ENCODE data around the gene ZNF423. TPM values are rescaled to one million over a fixed set of nuclear protein-coding genes. Genes with fewer than 3 reads are reported as not detected.

The ZNF423 gene
- total and polyA plus RNA-seq, 2 of the 13 experiments (the other 11 are each of a cell fraction or from before 2014, with no cell fraction given) = 0.07 to 0.31 TPM

DNA sequence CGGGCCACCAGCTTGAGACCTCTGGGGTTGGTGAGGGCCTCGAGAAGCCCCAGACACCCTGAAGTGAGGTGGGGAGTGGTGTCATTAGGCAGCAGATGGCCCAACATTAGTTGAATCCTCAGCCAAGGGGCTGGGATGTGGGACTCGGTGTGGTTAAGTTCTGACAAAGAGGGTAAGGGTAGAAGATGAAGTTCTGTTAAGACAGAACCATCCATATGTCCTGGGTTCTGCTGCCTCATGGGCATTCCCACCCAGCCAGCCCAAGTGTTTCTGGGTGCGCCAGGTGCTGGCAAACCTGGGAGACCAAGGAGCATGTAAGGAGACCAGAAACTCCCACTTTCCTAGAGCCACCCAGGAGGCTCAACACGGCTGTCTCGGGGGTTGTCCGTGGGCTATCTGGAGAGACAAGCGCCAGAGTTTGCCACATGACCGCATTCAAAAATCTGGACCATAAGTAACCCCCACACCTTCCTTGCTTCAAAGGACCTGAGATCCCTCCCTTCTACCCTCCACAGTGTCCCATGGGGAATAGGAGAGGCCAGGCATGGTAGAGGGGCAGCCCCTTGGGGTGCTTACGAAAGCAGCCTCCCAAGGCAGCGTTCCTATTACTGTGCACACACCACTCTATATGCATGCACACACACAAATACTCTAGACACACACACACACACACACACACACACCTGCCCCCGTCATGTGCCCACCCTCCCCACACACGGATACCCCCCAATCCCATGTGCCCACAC lies 353.6 kb downstream of the ZNF423 start:
- Histone ChIP-seq H2AFZ (ENCODE audit: low read length) (no peak overlapping the region), H3K27me3 (ENCODE audit: control insufficient read depth in 1 of 2, insufficient read depth in 2 of 2, low read length in 2 of 2) (no peaks in the 10 kb centered on the region; a peak in 2 of 5 replicates), H4K20me1 (ENCODE audit: insufficient read depth, low read length) (no peaks in the 10 kb centered on the region), H3K9ac (ENCODE audit: insufficient read depth, low read depth, low read length) (no peak overlapping the region), H3K4me1 (ENCODE audit: insufficient read depth, low read length) (peaks cover 22% of the 10 kb centered on the region), H3K4me2 (ENCODE audit: low read depth, low read length) (no peak overlapping the region), H3K4me3 (replicated peaks in 1 of 3; ENCODE audit: insufficient read depth in 1 of 3, low read depth in 2 of 3, low read length in 3 of 3) (no peak overlapping the region), H3K79me2 (ENCODE audit: insufficient read depth, low read length) (no peaks in the 10 kb centered on the region), H3K9me3 (ENCODE audit: low read length) (no peaks in the 10 kb centered on the region), H3K36me3 (replicated peaks in 1 of 2; ENCODE audit: control insufficient read depth in 1 of 2, insufficient read depth in 2 of 2, low read length in 2 of 2) (no peaks in the 10 kb centered on the region), H3K27ac (ENCODE audit: extremely low read length, insufficient read depth, low read length) (no peak overlapping the region)
- intact Hi-C loops (cut with micrococcal nuclease; ENCODE audit: unreplicated experiment) (no loop called here), in situ Hi-C loops (cut with HindIII; ENCODE audit: extremely low pct_ligation_motif_present, low pct_unique_long_range_greater_than_20kb) (no loop called here)
- CTCF ChIA-PET (ENCODE audit: low intra/inter-chr PET ratio, low total read pairs) = no interaction called here
- no TSS peak for BruUV-seq (replicated peaks)
- ATAC-seq (no peak), FAIRE-seq (no peak), DNase-seq (ENCODE audit: low spot score) (no peak)
- 51% methylated on average over 10 of the region's 13 CpGs for WGBS (ENCODE audit: low lambda C conversion rate)
- TF ChIP-seq CC2D1A (CRISPR knock-in tag; IDR thresholded peaks at IDR 0.05) (no peak), ZNF260 (CRISPR knock-in tag; IDR thresholded peaks at IDR 0.05; ENCODE audit: borderline replicate concordance, low read depth) (no peak), MAZ (IDR thresholded peaks at IDR 0.05; ENCODE audit: borderline replicate concordance, low read depth, low read length) (no peak), MAZ (CRISPR knock-in tag; IDR thresholded peaks at IDR 0.05; ENCODE audit: low read depth) (no peak), NRL (CRISPR knock-in tag; IDR thresholded peaks at IDR 0.05; ENCODE audit: borderline replicate concordance) (no peak), MAFG (CRISPR knock-in tag; IDR thresholded peaks at IDR 0.05) (no peak), NCOR1 (IDR thresholded peaks at IDR 0.05; ENCODE audit: borderline replicate concordance, low read length) (no peak), MXD1 (CRISPR knock-in tag; IDR thresholded peaks at IDR 0.05) (no peak), HOXD1 (CRISPR knock-in tag; IDR thresholded peaks at IDR 0.05) (no peak), CBX2 (IDR thresholded peaks at IDR 0.05; ENCODE audit: low read depth, low read length) (no peak), CBX2 (CRISPR knock-in tag; IDR thresholded peaks at IDR 0.05; ENCODE audit: low read depth) (no peak), ZNF510 (CRISPR knock-in tag; IDR thresholded peaks at IDR 0.05; ENCODE audit: low read depth) (no peak), GTF2F1 (IDR thresholded peaks at IDR 0.05; ENCODE audit: low read length) (no peak)
- TF ChIP-seq, protein P1, sequence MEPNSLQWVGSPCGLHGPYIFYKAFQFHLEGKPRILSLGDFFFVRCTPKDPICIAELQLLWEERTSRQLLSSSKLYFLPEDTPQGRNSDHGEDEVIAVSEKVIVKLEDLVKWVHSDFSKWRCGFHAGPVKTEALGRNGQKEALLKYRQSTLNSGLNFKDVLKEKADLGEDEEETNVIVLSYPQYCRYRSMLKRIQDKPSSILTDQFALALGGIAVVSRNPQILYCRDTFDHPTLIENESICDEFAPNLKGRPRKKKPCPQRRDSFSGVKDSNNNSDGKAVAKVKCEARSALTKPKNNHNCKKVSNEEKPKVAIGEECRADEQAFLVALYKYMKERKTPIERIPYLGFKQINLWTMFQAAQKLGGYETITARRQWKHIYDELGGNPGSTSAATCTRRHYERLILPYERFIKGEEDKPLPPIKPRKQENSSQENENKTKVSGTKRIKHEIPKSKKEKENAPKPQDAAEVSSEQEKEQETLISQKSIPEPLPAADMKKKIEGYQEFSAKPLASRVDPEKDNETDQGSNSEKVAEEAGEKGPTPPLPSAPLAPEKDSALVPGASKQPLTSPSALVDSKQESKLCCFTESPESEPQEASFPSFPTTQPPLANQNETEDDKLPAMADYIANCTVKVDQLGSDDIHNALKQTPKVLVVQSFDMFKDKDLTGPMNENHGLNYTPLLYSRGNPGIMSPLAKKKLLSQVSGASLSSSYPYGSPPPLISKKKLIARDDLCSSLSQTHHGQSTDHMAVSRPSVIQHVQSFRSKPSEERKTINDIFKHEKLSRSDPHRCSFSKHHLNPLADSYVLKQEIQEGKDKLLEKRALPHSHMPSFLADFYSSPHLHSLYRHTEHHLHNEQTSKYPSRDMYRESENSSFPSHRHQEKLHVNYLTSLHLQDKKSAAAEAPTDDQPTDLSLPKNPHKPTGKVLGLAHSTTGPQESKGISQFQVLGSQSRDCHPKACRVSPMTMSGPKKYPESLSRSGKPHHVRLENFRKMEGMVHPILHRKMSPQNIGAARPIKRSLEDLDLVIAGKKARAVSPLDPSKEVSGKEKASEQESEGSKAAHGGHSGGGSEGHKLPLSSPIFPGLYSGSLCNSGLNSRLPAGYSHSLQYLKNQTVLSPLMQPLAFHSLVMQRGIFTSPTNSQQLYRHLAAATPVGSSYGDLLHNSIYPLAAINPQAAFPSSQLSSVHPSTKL (CRISPR knock-in tag; IDR thresholded peaks at IDR 0.05) = no peak
- POLR2A ChIA-PET = no interaction called here

All from HepG2 (cell line).